ENCODE data around the gene PTBP1.
"Not testable (repeated sequence)": the region's sequence is repeated elsewhere in the genome, so short reads cannot be mapped to it uniquely, and the experiment has no call there.

PTBP1 gene

GRCh38 chr19:827314-827709 lies 30.1 kb downstream of the PTBP1 start:
- DNase-seq (ENCODE audit: low read depth in 2 of 3, low spot score in 2 of 3): no peak

GRCh38 chr19:827710-828321 lies 30.6 kb downstream of the PTBP1 start, which contains the start of gene AZU1:
Gene AZU1, plus strand, starts transcription at chr19:827837. Its CDS starts 10 bp downstream, at chr19:827847.
- no peak for DNase-seq (ENCODE audit: low read depth in 2 of 3, low spot score in 2 of 3)

GRCh38 chr19:829129-829758 lies 32.0 kb downstream of the PTBP1 start:
- no peak for DNase-seq (ENCODE audit: low read depth in 2 of 3, low spot score in 2 of 3)

GRCh38 chr19:831407-832369 lies 34.4 kb downstream of the PTBP1 start:
- DNase-seq (ENCODE audit: low read depth in 2 of 3, low spot score in 2 of 3): no peak

- DNase-seq (ENCODE audit: low read depth in 2 of 3, low spot score in 2 of 3): no peak
Observed at GRCh38 chr19:834216-834615, 37.0 kb downstream of the PTBP1 start.

GRCh38 chr19:835210-835810 lies 38.1 kb downstream of the PTBP1 start:
- DNase-seq (ENCODE audit: low read depth in 2 of 3, low spot score in 2 of 3): no peak

GRCh38 chr19:840519-841206 lies 43.4 kb downstream of the PTBP1 start, which contains the start of gene PRTN3:
Gene PRTN3, plus strand, starts transcription at chr19:840999. Its CDS starts 10 bp downstream, at chr19:841009.
- DNase-seq (ENCODE audit: low read depth in 2 of 3, low spot score in 2 of 3): no peak

- DNase-seq (ENCODE audit: low read depth in 2 of 3, low spot score in 2 of 3): not testable (repeated sequence)
Observed at GRCh38 chr19:842802-843179, 45.5 kb downstream of the PTBP1 start.

GRCh38 chr19:843180-843835 lies 46.1 kb downstream of the PTBP1 start:
- DNase-seq (ENCODE audit: low read depth in 2 of 3, low spot score in 2 of 3): no peak

GRCh38 chr19:843836-844545 lies 46.7 kb downstream of the PTBP1 start:
- DNase-seq (ENCODE audit: low read depth in 2 of 3, low spot score in 2 of 3): no peak

GRCh38 chr19:844546-844971 lies 47.3 kb downstream of the PTBP1 start:
- no peak for DNase-seq (ENCODE audit: low read depth in 2 of 3, low spot score in 2 of 3)

GRCh38 chr19:845707-846521 lies 48.7 kb downstream of the PTBP1 start:
- no peak for DNase-seq (ENCODE audit: low read depth in 2 of 3, low spot score in 2 of 3)

GRCh38 chr19:848386-848921 lies 51.2 kb downstream of the PTBP1 start:
- DNase-seq (ENCODE audit: low read depth in 2 of 3, low spot score in 2 of 3): no peak

GRCh38 chr19:849195-849594 lies 51.9 kb downstream of the PTBP1 start:
- DNase-seq (ENCODE audit: low read depth in 2 of 3, low spot score in 2 of 3): not testable (repeated sequence)

GRCh38 chr19:850221-850978 lies 53.1 kb downstream of the PTBP1 start:
- DNase-seq (ENCODE audit: low read depth in 2 of 3, low spot score in 2 of 3): no peak

- DNase-seq (ENCODE audit: low read depth in 2 of 3, low spot score in 2 of 3): no peak
Observed at GRCh38 chr19:850979-851335, 53.7 kb downstream of the PTBP1 start.

GRCh38 chr19:852136-853013 lies 55.1 kb downstream of the PTBP1 start, which contains the start of gene ELANE:
Gene ELANE, plus strand, starts transcription at chr19:852303. Its CDS starts 26 bp downstream, at chr19:852329.
- no peak for DNase-seq (ENCODE audit: low read depth in 2 of 3, low spot score in 2 of 3)
